Pons (tissue), 1 donor: Measurements from ENCODE around the gene SLC5A8.
"Not testable (repeated sequence)": the region's sequence is repeated elsewhere in the genome, so short reads cannot be mapped to it uniquely, and the experiment has no call there.

Experiments used
- DNase-seq: peaks from one replicate; pipeline ENCODE4 v3.0.0-alpha.2; 2016; ENCODE audit warnings: low spot score

SLC5A8 gene

DNA sequence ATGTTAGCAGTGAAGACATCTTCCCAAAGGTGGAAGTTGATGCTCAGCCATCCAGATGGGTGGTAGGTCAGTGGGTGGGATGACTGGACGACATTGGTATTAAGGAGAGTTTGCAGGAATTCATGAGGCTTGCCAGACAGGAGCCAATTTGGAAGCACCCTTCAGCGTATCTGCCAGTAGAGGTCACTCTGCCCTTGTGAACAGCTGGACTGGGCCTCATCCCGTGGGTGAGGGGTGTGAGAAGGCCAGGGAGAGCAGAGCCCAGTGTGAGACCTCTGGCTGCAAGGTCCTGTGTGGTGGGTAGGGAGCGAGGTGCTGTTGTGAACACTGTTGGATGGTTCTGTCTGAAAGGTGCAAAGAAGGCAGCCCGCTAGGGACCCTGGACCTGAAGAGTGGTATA, 37.7 kb downstream of the SLC5A8 start:
- DNase-seq = peak; percentile 6

DNA sequence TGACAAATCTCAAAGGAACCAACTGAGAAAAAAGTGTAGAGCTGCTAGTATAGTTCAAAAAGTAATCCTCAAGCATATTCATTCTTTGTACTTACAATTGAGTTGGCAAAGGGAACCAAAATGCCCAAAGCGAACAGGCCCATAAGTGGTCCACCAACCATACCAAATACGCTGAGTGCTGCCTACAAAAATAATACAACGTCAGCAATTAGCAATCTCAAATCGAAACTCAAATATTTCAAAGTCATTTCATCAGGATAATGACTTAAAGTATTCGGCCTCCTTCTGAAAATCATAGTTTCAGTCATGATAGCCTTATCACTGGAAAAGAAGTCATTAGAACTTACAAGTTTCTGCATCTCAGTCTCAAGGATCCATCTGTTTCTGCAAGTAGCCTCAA, 42.0 kb downstream of the SLC5A8 start:
- no peak for DNase-seq

DNA sequence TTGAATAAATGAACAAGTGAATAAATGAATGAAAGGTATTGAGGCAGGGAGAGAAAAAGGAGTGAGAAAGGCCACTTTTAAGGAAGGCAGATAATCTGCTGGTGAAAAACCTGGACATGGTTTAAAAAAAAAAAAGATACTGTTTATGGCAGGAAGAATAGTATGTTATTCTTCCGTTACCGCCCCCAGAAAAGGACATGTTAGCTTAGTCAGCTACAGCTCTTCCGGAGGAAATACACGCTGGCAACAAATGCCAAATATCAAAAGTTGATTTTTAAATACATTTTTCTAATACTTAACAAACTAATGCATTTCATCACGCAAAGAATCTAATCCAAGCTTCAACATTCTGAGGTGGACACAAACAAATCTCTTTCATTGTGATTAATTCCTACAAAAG, 43.2 kb downstream of the SLC5A8 start:
- no peak for DNase-seq

DNA sequence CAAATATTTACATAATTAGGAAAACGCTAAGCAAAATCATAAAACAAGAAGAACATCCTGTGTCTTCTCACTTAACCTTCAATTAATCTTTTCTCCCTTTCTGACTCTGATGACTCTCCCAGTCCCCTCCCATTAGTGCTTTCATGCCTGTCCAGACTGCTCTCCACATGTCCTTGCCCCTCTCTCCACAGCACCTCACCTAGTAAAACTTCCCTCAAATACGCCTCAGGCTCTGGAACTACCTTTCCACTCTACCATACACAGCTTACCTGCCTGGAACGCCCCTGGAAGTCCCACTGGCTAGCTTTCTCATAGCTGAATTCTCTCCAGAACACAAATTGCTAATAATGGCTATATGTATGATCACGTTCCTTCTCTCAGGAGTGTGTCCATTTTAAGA, 44.7 kb downstream of the SLC5A8 start:
- no peak for DNase-seq

DNA sequence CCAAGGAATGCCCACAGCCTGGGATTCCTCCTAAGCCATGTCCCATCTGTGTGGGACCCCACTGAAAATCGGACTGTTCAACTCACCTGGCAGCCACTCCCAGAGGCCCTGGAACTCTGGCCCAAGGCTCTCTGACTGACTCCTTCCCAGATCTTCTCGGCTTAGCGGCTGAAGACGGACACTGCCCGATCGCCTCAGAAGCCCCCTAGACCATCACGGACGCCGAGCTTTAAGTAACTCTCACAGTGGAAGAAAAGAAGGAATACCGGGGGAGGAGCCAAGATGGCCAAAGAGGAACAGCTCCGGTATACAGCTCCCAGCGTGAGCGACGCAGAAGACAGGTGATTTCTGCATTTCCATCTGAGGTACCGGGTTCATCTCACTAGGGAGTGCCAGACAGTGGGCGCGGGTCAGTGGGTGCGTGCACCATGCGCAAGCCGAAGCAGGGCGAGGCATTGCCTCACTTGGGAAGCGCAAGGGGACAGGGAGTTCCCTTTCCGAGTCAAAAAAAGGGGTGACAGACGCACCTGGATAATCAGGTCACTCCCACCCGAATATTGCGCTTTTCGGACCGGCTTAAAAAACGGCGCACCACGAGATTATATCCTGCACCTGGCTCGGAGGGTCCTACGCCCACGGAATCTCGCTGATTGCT, 64.1 kb downstream of the SLC5A8 start:
- DNase-seq = not testable (repeated sequence)

DNA sequence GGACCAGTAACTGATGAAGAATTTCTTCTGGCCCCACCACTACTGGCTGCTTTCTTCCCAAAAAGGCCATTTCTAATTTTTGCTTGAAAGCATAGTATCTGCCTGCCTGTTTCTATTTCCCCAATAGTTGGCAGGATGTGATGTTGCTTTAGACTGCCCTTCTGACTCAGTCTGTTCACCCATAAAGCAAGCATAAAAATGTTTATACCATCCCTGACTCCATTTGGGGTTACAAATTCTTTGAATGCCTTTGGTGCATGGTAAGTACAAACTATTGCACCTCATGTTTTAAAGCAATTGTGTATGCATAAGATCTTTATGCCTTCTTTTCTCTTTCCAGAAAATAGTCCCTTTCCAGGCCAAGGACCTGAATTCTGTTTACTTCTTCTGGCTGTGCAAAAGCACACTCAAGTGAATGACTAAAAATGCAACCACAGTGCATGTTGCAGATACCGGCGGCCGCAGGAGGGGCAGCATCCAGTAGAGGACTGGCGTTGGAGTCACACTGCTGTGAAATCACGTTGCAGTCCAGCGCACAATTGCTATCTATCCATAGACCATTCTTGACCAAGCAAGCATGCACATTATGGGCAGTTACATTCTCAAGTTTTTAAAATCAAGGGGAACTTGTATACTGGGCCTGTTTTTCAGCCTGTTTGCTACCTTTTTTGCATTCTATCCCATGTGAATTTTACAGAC, 82.4 kb downstream of the SLC5A8 start:
- DNase-seq = no peak

DNA sequence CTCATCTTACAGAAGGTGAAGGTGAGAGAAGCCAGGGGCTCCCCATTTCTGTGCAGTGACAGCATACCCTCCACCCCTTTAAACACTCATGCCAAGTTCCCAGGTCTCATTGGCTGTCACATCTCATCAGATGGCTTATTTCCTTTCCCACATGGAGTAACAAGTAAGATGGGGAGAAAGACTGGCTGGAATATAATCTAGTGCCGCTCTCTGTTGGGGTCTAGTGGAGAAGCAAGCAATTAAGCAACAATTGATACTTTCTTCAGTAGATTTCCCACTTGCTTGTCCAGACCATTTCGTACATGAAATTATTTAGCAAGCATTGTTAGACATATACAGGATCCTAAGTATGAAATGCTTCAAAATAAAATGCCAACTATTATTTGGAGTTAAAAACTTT, 92.2 kb downstream of the SLC5A8 start:
- DNase-seq = peak; percentile 37

DNA sequence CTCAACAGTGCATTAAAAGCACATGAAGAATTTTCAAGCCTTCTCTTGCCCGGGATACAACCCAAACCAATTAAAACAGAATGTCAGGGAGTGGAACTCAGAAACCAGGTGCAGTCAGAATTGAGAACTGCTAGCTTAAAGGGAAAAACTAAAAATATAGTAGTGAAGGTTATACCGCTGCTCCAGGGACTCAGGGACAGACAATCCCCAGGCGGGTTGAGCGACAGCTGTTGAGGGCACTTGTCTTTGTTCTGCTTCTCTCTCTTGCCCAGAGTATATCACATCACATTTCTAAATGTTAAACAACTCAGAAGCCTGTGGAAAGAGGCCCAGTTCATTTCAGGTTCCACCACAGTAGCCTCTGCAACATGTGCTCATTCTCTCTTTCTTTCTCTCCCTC, 93.1 kb downstream of the SLC5A8 start:
- DNase-seq = no peak

DNA sequence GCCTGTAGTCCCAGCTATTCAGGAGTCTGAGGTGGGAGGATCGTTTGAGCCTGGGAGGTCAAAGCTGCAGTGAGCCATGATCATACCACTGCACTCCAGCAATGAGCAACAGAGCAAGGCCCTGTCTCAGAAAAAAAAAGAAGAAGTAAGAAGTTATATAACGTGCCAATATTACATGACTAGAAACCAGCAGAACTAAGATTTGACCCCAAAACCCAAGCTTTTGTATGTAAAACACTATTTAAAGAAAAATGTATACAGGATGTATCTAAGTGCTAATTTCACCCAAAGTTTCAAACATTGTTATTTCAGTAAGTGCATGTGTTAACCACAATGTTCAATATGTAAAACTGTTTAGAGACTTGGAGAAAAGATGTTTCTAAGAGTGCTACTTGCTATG, 94.7 kb downstream of the SLC5A8 start:
- no peak for DNase-seq

DNA sequence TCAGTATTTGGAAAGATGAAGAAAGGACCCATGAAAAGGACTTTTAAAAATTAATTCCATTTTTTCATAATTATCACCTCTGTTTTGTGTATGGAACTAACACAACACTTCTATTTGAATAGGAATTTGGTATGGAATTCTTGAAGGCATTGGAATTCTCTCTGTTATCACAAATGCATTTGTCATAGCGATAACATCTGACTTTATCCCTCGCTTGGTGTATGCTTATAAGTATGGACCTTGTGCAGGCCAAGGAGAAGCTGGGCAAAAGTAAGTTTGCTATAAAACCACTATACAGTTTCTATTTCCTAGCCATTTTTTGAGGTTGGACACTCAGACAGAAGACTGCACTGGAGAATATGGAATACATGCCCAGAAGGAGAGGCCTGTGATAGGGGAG, 98.6 kb downstream of the SLC5A8 start:
- DNase-seq = no peak

DNA sequence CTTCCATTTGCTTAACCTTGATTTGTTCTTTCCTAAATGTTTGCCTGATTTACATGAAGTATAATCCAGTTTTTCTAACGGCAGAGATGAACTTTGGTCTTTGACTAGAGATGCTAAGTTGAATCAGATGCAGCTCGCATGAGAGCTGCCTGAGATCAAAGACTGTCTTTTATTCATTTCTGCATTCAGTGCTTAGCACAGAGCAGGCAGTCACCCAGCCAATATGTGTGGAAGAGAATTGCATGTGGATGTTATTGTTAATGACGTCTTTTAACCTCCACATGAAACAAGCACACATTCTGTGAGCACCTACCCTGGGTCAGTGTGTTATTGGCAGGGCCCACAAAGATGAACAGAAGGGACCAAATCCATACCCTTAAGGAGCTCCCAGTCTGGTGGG, 99.2 kb downstream of the SLC5A8 start:
- DNase-seq = peak; percentile 78

DNA sequence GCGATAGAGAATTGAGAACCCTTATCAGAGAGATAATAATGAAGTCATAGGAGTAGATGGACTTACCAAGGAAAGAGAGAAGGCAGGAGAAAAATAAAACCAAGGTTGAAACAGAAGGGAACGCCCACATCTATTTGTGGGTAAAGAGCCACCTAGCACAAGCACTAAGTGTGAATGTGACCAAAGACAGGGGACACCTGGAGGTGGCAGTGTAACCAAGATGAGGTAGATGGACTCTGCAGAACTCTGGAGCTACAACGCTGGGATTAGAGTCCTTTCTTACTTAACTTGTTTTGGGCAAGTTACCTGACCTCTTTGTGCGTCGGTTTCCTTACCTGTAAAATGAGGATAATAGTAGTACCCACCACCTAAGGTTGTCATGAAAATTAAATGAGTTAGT, 101.9 kb downstream of the SLC5A8 start:
- no peak for DNase-seq

DNA sequence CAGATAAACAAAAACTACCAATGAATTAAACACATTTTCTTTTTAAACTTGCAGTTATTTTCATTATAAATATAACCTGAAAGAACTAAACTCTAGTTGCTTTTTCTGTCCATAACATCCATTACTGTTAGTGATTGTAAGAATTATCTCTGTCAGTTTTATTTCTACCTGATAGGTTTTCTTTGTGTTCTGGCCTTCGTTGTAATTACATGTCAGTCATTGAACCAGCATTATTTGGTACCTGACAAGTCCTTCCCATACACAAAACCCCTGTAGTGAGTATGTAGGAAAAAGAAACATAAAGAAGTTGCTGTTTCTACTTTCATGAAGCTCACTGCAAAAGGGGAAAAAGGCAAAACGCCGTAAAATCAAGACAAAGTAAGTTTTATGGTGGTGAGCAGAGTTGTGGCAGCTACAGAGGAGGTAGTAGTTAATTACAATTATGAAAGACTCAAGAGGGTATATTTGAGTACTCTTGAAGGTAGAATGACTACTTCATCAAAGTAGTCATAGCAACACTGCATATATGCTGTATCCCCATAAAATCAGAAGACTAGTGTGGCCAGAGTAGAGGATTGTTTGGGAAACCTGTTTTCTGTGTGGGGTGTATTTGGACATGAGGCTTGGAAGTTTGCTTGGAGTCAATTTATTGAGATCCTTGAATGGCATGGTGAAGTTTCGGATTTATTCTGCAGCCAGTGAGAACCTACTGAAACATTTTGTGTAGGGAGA, 102.8 kb downstream of the SLC5A8 start:
- DNase-seq = no peak
